ENCODE measurements around the gene LMO7. TPM values are rescaled to one million over a fixed set of nuclear protein-coding genes. Genes with fewer than 3 reads are reported as not detected.
A peak's percentile ranks its signal among the peaks of the same experiment; 100 is the strongest.

The LMO7 gene
- total and polyA plus RNA-seq, 4 donors: 17.5 to 69.6 (median 38.2) TPM

DNA sequence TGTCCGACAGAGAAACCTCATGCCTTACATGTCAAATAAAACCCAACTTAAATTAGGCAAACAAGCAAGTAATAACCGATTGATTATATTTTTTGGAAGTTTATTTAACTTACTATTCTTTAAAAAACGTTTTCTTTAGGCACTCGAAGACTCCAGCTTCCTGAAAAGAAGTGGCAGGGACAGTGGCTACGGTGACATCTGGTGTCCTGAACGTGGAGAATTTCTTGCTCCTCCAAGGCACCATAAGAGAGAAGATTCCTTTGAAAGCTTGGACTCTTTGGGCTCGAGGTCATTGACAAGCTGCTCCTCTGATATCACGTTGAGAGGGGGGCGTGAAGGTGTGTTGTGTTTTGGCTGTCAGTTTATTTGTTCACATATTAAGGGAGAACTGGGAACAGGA, 164.4 kb downstream of the LMO7 start:
- WGBS: 61% methylated on average over 9 of the region's 9 CpGs
- peaks cover 1 to 40% (median 24%) of the 10 kb centered on the region in 4 donors for H3K36me3 ChIP-seq (ENCODE audit: control insufficient read depth in 4 of 4, insufficient read depth in 3 of 4, low read depth in 1 of 4, low read length in 3 of 4)
- peak; percentile 14 for TF ChIP-seq CTCF (IDR thresholded peaks at IDR 0.05; ENCODE audit: low read depth, low read length, missing input control)
- peak; percentile 49 to 50 for TF ChIP-seq RAD21 (IDR thresholded peaks at IDR 0.05)
- TF ChIP-seq, protein P1, sequence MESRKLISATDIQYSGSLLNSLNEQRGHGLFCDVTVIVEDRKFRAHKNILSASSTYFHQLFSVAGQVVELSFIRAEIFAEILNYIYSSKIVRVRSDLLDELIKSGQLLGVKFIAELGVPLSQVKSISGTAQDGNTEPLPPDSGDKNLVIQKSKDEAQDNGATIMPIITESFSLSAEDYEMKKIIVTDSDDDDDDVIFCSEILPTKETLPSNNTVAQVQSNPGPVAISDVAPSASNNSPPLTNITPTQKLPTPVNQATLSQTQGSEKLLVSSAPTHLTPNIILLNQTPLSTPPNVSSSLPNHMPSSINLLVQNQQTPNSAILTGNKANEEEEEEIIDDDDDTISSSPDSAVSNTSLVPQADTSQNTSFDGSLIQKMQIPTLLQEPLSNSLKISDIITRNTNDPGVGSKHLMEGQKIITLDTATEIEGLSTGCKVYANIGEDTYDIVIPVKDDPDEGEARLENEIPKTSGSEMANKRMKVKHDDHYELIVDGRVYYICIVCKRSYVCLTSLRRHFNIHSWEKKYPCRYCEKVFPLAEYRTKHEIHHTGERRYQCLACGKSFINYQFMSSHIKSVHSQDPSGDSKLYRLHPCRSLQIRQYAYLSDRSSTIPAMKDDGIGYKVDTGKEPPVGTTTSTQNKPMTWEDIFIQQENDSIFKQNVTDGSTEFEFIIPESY (IDR thresholded peaks at IDR 0.05): no peak

GRCh38 chr13:75801388-75801945, 165.3 kb downstream of the LMO7 start:
- Histone ChIP-seq H3K4me3 (ENCODE audit: low read depth in 1 of 3, low read length in 3 of 3) (no peak overlapping the region), H3K36me3 (ENCODE audit: control insufficient read depth in 4 of 4, insufficient read depth in 3 of 4, low read depth in 1 of 4, low read length in 3 of 4) (peaks cover 1 to 44% (median 30%) of the 10 kb centered on the region in 4 donors), H3K27ac (ENCODE audit: low read depth in 1 of 2, low read length in 2 of 2) (no peak overlapping the region), H3K9ac (ENCODE audit: low read depth in 1 of 2, low read length in 2 of 2) (no peak overlapping the region), H3K27me3 (ENCODE audit: control insufficient read depth in 4 of 4, insufficient read depth in 4 of 4, low read length in 3 of 4) (no peaks in the 10 kb centered on the region), H3K9me3 (ENCODE audit: control insufficient read depth in 4 of 4, low read length in 3 of 4) (no peaks in the 10 kb centered on the region), H3K4me1 (ENCODE audit: control insufficient read depth in 4 of 4, insufficient read depth in 4 of 4, low read length in 3 of 4) (peaks cover 0 to 2% (median 0%) of the 10 kb centered on the region in 4 donors)
- TF ChIP-seq RAD21 (IDR thresholded peaks at IDR 0.05): no peak
- TF ChIP-seq FOXA1 (IDR thresholded peaks at IDR 0.05): no peak
- no peak for TF ChIP-seq YY1 (IDR thresholded peaks at IDR 0.05)
- TF ChIP-seq NR2F2 (IDR thresholded peaks at IDR 0.05): no peak
- TF ChIP-seq EGR1 (IDR thresholded peaks at IDR 0.05; ENCODE audit: low read depth in 2 of 2): no peak
- TF ChIP-seq FOXA2 (IDR thresholded peaks at IDR 0.05): no peak
- 96% methylated on average over 5 of the region's 5 CpGs for WGBS
- no peak for DNase-seq (ENCODE audit: low spot score)

More for the DNA sequence above, 164.4 kb downstream of the LMO7 start:
- H3K4me3 ChIP-seq (ENCODE audit: low read depth in 1 of 3, low read length in 3 of 3): no peak overlapping the region
- DNase-seq (ENCODE audit: low spot score): no peak
- no peaks in the 10 kb centered on the region for H3K27me3 ChIP-seq (ENCODE audit: control insufficient read depth in 4 of 4, insufficient read depth in 4 of 4, low read length in 3 of 4)
- no peak overlapping the region for H3K27ac ChIP-seq (ENCODE audit: low read depth in 1 of 2, low read length in 2 of 2)
- peaks cover 0 to 2% (median 0%) of the 10 kb centered on the region in 4 donors for H3K4me1 ChIP-seq (ENCODE audit: control insufficient read depth in 4 of 4, insufficient read depth in 4 of 4, low read length in 3 of 4)
- no peaks in the 10 kb centered on the region for H3K9me3 ChIP-seq (ENCODE audit: control insufficient read depth in 4 of 4, low read length in 3 of 4)
- no peak overlapping the region for H3K9ac ChIP-seq (ENCODE audit: low read depth in 1 of 2, low read length in 2 of 2)

DNA sequence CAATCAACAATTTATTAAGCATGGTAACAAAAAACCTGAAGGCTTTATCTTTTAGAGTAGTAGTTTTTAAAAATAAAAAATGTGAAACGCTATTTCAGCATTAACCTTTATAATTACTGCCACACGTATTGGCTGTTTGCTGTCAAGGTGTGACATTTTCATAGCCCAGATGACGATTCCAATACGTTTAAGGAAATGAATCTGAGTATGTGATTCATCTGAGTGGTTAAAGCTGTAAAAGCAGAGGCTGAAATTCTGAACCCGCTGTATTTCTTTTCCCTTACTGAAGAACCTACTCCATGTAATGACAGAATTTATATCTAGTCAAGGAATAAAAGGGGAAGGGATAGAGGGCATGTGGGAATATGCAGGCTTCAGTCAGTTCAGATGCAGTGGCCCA, 166.0 kb downstream of the LMO7 start:
- Histone ChIP-seq H3K27ac (ENCODE audit: low read depth in 1 of 2, low read length in 2 of 2) (no peak overlapping the region), H3K9ac (ENCODE audit: low read depth in 1 of 2, low read length in 2 of 2) (no peak overlapping the region)
- WGBS: 87% methylated on average over 5 of the region's 5 CpGs
- TF ChIP-seq YY1 (IDR thresholded peaks at IDR 0.05): no peak
- TF ChIP-seq NR2F2 (IDR thresholded peaks at IDR 0.05): no peak
- TF ChIP-seq, protein P2, sequence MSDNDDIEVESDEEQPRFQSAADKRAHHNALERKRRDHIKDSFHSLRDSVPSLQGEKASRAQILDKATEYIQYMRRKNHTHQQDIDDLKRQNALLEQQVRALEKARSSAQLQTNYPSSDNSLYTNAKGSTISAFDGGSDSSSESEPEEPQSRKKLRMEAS (IDR thresholded peaks at IDR 0.05): no peak
- no peak for TF ChIP-seq SP1 (IDR thresholded peaks at IDR 0.05)
- TF ChIP-seq CTCF (IDR thresholded peaks at IDR 0.05; ENCODE audit: low read depth, low read length, missing input control): no peak
- TF ChIP-seq, protein P1 (IDR thresholded peaks at IDR 0.05): no peak
- no peak for TF ChIP-seq TAF1 (conservative IDR thresholded peaks at IDR 0.05)
- TF ChIP-seq EGR1 (IDR thresholded peaks at IDR 0.05; ENCODE audit: low read depth in 2 of 2): no peak
- no peak for TF ChIP-seq ATF3 (IDR thresholded peaks at IDR 0.05)
- TF ChIP-seq HNF4G (IDR thresholded peaks at IDR 0.05): no peak
- no peak for TF ChIP-seq GABPA (IDR thresholded peaks at IDR 0.05 in 1 of 2, conservative IDR thresholded peaks at IDR 0.05 in 1 of 2)
- no peak for TF ChIP-seq RXRA (IDR thresholded peaks at IDR 0.05)
- TF ChIP-seq RAD21 (IDR thresholded peaks at IDR 0.05): no peak
- TF ChIP-seq FOXA1 (IDR thresholded peaks at IDR 0.05): no peak
- no peak for TF ChIP-seq FOXA2 (IDR thresholded peaks at IDR 0.05)
- no peak for TF ChIP-seq HNF4A (conservative IDR thresholded peaks at IDR 0.05)

More for the DNA sequence above, 166.0 kb downstream of the LMO7 start:
- Histone ChIP-seq H3K36me3 (ENCODE audit: control insufficient read depth in 4 of 4, insufficient read depth in 3 of 4, low read depth in 1 of 4, low read length in 3 of 4) (peaks cover 1 to 40% (median 28%) of the 10 kb centered on the region in 4 donors), H3K9me3 (ENCODE audit: control insufficient read depth in 4 of 4, low read length in 3 of 4) (no peaks in the 10 kb centered on the region), H3K4me1 (ENCODE audit: control insufficient read depth in 4 of 4, insufficient read depth in 4 of 4, low read length in 3 of 4) (peaks cover 0 to 2% (median 0%) of the 10 kb centered on the region in 4 donors), H3K27me3 (ENCODE audit: control insufficient read depth in 4 of 4, insufficient read depth in 4 of 4, low read length in 3 of 4) (no peaks in the 10 kb centered on the region), H3K4me3 (ENCODE audit: low read depth in 1 of 3, low read length in 3 of 3) (no peak overlapping the region)
- DNase-seq (ENCODE audit: low spot score): no peak
